Natural killer cell (primary cell): ENCODE data around the gene PEPD. TPM values are rescaled to one million over a fixed set of nuclear protein-coding genes. Genes with fewer than 3 reads are reported as not detected.

Source experiments
- ATAC-seq, 3 donors: fragments of 150-1000 bp in 2 of 3; fragments of 200-7000 bp in 1 of 3; cut with Tn5 transposase; 1 replicate in 1 of 3; 2 replicates in 2 of 3; pipeline ENCODE4 v1.10.0; 2021; ENCODE audit warnings: mild to moderate bottlenecking in 2 of 3, moderate library complexity in 2 of 3
- DNase-seq, 2 donors: peaks; one replicate each; pipeline versions ENCODE4 v3.0.0 to v3.0.0-alpha.2; 2013 to 2021; ENCODE audit warnings: mixed read lengths in 1 of 2
- H3K27ac ChIP-seq: one replicate; pipeline ENCODE4 v1.5.1; 2013; ENCODE audit warnings: mild to moderate bottlenecking, low read length
- H3K27me3 ChIP-seq: one replicate; pipeline ENCODE4 v1.6.1; 2013; ENCODE audit warnings: low read length; ENCODE audit not compliant: control insufficient read depth, insufficient read depth
- H3K36me3 ChIP-seq: one replicate; pipeline ENCODE4 v1.6.1; 2013; ENCODE audit warnings: low read length; ENCODE audit not compliant: control insufficient read depth, insufficient read depth
- H3K4me1 ChIP-seq: one replicate; pipeline ENCODE4 v1.6.1; 2013; ENCODE audit warnings: low read length; ENCODE audit not compliant: control insufficient read depth, insufficient read depth
- H3K4me3 ChIP-seq: one replicate; pipeline ENCODE4 v1.5.1; 2013; ENCODE audit warnings: low read length
- H3K9me3 ChIP-seq: one replicate; pipeline ENCODE4 v1.6.1; 2013; ENCODE audit warnings: low read length; ENCODE audit not compliant: control insufficient read depth, insufficient read depth
- H3K27ac Mint-ChIP-seq, 2 donors: one replicate each; pipeline ENCODE4 v1.8.0; 2022; ENCODE audit warnings: mild to moderate bottlenecking in 2 of 2, mixed read lengths in 2 of 2, moderate library complexity in 1 of 2
- H3K27me3 Mint-ChIP-seq, 2 donors: one replicate each; pipeline ENCODE4 v1.8.0; 2022; ENCODE audit warnings: low read depth in 2 of 2, mixed read lengths in 2 of 2
- H3K36me3 Mint-ChIP-seq: one replicate; pipeline ENCODE4 v1.8.0; 2022; ENCODE audit warnings: mixed read lengths
- H3K4me1 Mint-ChIP-seq, 2 donors: one replicate each; pipeline ENCODE4 v1.8.0; 2022; ENCODE audit warnings: mixed read lengths in 2 of 2
- H3K4me3 Mint-ChIP-seq: one replicate; pipeline ENCODE4 v1.8.0; 2022; ENCODE audit warnings: mild to moderate bottlenecking, moderate library complexity, mixed read lengths
- H3K9me3 Mint-ChIP-seq, 2 donors: one replicate each; pipeline ENCODE4 v1.8.0; 2022; ENCODE audit warnings: mixed read lengths in 2 of 2
- WGBS: methylation state at CpG from one replicate; pipeline ENCODE4 v1.1.7; 2013; ENCODE audit warnings: missing lambda C conversion rate; ENCODE audit not compliant: insufficient coverage; 5-methylcytosine and 5-hydroxymethylcytosine counted together
- intact Hi-C: fragments of 100-400 bp; cut with micrococcal nuclease; formaldehyde crosslinking; loops from one replicate; pipeline ENCODE4 v1.14.2; 2022
- total RNA-seq, 4 donors: library from RNA; stranded (reverse); fragments of 120-200 nt in 1 of 4; gene quantifications; one replicate each; pipeline versions ENCODE4 v1.2.3 to v1.2.4, GENCODE V29; 2013 to 2022
- TF ChIP-seq, protein P1 (sequence below): fragments of 200-600 bp; IDR thresholded peaks from one replicate; pipeline ENCODE4 v1.8.0; 2022; ENCODE audit warnings: antibody characterized with exemption

Gene PEPD
- total RNA-seq, 3 donors from 2014 or later (not counting 1 experiment from before 2014, with no cell fraction given): 33.9 to 42.2 (median 40.9) TPM

DNA sequence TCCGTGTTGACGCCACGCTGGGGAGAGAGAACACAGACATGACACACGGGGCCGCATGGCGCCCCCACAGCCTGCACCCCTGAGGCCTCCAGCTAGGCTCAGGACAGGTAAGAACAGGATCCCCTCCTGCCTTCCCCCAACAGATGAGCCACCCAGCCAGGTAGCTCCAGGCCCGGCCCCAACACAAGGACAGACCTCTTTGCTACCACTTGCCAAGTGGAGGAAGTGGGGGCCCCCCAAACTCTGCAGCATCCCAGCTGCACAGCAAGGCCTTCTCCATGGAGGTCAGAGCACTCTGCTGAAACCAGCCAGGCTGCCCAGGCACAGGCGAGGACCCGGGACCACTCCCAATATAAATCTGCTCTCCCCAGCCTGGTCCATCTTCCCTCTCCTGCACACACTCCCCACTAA, 31.5 kb downstream of the PEPD start:
- no peaks in the 10 kb centered on the region for H3K9me3 Mint-ChIP-seq

DNA sequence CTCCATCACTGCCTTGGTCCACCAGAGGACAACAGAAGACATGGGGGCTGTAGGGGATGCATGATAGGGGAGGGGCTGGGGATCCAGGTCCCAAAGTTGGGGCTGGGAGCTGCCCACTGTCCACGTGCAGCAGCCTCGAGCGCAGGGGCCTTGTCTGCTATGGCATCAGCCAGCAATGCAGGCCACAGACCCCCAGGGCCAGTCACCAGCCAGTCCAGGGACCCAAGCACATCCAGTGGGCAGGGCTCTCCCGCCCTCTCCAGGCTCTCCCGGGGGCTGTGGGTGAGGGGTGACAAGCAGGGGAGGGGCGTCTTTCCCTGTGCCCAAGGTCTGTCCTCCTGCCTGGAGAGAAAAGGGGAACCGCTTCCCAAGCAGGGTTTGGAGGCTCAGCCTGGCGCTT, 32.8 kb downstream of the PEPD start:
- Histone ChIP-seq H3K9me3 (no peaks in the 10 kb centered on the region), H3K4me1 (no peaks in the 10 kb centered on the region), H3K4me3 (no peak overlapping the region), H3K27ac (no peak overlapping the region), H3K27me3 (no peaks in the 10 kb centered on the region), H3K36me3 (no peaks in the 10 kb centered on the region)
- intact Hi-C loops: no loop called here
- Mint-ChIP-seq H3K27me3 (no peaks in the 10 kb centered on the region), H3K9me3 (no peaks in the 10 kb centered on the region), H3K27ac (no peak overlapping the region), H3K4me1 (peaks cover 0 to 2% of the 10 kb centered on the region in 2 donors), H3K36me3 (no peaks in the 10 kb centered on the region), H3K4me3 (no peak overlapping the region)
- WGBS: 95% methylated on average over 8 of the region's 8 CpGs
- TF ChIP-seq, protein P1, sequence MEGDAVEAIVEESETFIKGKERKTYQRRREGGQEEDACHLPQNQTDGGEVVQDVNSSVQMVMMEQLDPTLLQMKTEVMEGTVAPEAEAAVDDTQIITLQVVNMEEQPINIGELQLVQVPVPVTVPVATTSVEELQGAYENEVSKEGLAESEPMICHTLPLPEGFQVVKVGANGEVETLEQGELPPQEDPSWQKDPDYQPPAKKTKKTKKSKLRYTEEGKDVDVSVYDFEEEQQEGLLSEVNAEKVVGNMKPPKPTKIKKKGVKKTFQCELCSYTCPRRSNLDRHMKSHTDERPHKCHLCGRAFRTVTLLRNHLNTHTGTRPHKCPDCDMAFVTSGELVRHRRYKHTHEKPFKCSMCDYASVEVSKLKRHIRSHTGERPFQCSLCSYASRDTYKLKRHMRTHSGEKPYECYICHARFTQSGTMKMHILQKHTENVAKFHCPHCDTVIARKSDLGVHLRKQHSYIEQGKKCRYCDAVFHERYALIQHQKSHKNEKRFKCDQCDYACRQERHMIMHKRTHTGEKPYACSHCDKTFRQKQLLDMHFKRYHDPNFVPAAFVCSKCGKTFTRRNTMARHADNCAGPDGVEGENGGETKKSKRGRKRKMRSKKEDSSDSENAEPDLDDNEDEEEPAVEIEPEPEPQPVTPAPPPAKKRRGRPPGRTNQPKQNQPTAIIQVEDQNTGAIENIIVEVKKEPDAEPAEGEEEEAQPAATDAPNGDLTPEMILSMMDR: no peak
- no peak for DNase-seq
- ATAC-seq: no peak

More for the DNA sequence above, 31.5 kb downstream of the PEPD start:
- Mint-ChIP-seq H3K4me1 (peaks cover 0 to 6% of the 10 kb centered on the region in 2 donors), H3K36me3 (no peaks in the 10 kb centered on the region), H3K27me3 (no peaks in the 10 kb centered on the region), H3K4me3 (no peak overlapping the region), H3K27ac (no peak overlapping the region)
- no peaks in the 10 kb centered on the region for H3K36me3 ChIP-seq
- H3K27ac ChIP-seq: no peak overlapping the region
- WGBS: 95% methylated on average over 9 of the region's 9 CpGs
- no peaks in the 10 kb centered on the region for H3K27me3 ChIP-seq
- TF ChIP-seq, protein P1: no peak
- no peaks in the 10 kb centered on the region for H3K9me3 ChIP-seq
- no peak for DNase-seq
- H3K4me1 ChIP-seq: no peaks in the 10 kb centered on the region
- intact Hi-C loops: no loop called here
- no peak overlapping the region for H3K4me3 ChIP-seq
- no peak for ATAC-seq

DNA sequence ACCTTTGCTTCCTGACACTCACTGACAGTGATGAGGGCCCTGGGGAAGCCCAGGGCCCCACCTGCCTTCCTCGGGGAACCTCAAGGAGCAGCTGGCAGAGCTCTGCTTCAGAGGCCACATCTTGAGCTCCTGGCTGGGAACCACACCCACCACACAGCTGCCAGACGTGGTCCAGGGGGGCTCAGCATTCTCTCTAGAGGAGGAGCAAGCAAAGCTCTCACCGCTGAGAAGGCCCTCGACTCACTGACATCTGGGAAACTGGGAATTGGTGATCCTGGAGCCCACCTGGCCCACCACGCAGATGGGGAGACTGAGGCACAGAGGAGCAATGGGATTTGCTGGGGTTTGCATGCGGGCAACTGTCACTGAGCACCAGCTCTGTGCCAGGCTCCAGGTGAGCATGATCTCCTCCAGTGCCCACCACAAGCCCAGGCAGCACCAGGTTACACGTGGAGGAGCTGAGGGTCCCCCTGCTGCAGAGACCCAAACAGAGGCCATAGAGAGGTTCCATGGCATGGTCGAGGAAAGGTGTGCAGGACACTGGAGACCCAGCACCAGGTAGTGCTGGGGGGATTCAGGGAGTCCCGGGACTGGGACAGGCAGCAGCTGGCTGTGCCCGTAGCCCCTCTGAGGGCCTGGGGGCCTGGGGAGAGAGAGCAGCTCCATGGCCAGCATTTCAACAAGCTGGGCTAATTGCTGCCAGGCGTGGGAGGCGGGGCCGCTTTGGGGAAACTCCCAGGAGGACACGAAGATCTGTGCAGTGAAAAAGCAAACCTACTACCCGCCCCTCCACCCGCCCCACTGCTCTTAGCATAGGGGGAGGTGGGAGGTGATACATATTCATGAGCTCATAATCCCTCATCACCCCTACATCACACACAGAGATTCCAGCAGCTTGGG, 33.4 kb downstream of the PEPD start:
- intact Hi-C loops: no loop called here
- Histone ChIP-seq H3K27me3 (no peaks in the 10 kb centered on the region), H3K27ac (no peak overlapping the region), H3K9me3 (peaks cover 3% of the 10 kb centered on the region), H3K36me3 (no peaks in the 10 kb centered on the region), H3K4me1 (no peaks in the 10 kb centered on the region), H3K4me3 (no peak overlapping the region)
- Mint-ChIP-seq H3K4me1 (no peaks in the 10 kb centered on the region), H3K36me3 (peaks cover 2% of the 10 kb centered on the region), H3K27me3 (no peaks in the 10 kb centered on the region), H3K9me3 (peaks cover 0 to under 1% of the 10 kb centered on the region in 2 donors), H3K27ac (no peak overlapping the region), H3K4me3 (no peak overlapping the region)
- DNase-seq (no peak), ATAC-seq (no peak)
- TF ChIP-seq, protein P1: no peak
- 84% methylated on average over 13 of the region's 16 CpGs for WGBS
